Measurements from ENCODE around the gene ERCC2.
A peak's percentile ranks its signal among the peaks of the same experiment; 100 is the strongest.

ERCC2 gene

GRCh38 chr19:45380107-45380506 lies 9.7 kb upstream of the ERCC2 start:
- Mint-ChIP-seq H3K27me3 (peaks cover 9% of the 10 kb centered on the region), H3K4me3 (no peak overlapping the region), H3K36me3 (ENCODE audit: low read depth) (no peaks in the 10 kb centered on the region), H3K27ac (no peak overlapping the region), H3K9me3 (no peaks in the 10 kb centered on the region), H3K4me1 (no peaks in the 10 kb centered on the region)
- DNase-seq = no peak
- no peak for ATAC-seq

- Mint-ChIP-seq H3K4me3 (no peak overlapping the region), H3K4me1 (no peaks in the 10 kb centered on the region), H3K9me3 (no peaks in the 10 kb centered on the region), H3K27ac (no peak overlapping the region), H3K36me3 (ENCODE audit: low read depth) (no peaks in the 10 kb centered on the region), H3K27me3 (no peaks in the 10 kb centered on the region)
- DNase-seq = no peak
- ATAC-seq = no peak
These were observed 5.8 kb upstream of the ERCC2 start for GRCh38 chr19:45376045-45376724.

GRCh38 chr19:45368737-45369340 lies 1.5 kb downstream of the ERCC2 start:
- no peak overlapping the region for H3K27ac Mint-ChIP-seq
- H3K4me3 Mint-ChIP-seq = peak overlapping the region; percentile 55
- peaks cover 5% of the 10 kb centered on the region for H3K36me3 Mint-ChIP-seq (ENCODE audit: low read depth)

GRCh38 chr19:45368127-45368526 lies 2.2 kb downstream of the ERCC2 start:
- Mint-ChIP-seq H3K9me3 (no peaks in the 10 kb centered on the region), H3K36me3 (ENCODE audit: low read depth) (peaks cover 5% of the 10 kb centered on the region), H3K27ac (no peak overlapping the region), H3K4me3 (no peak overlapping the region), H3K27me3 (peaks cover 1% of the 10 kb centered on the region), H3K4me1 (peaks cover 21% of the 10 kb centered on the region)
- DNase-seq (no peak), ATAC-seq (no peak)

More at GRCh38 chr19:45368737-45369340, 1.5 kb downstream of the ERCC2 start:
- ATAC-seq (no peak), DNase-seq (no peak)
- H3K27me3 Mint-ChIP-seq = peaks cover 1% of the 10 kb centered on the region
- peaks cover 21% of the 10 kb centered on the region for H3K4me1 Mint-ChIP-seq
- no peaks in the 10 kb centered on the region for H3K9me3 Mint-ChIP-seq

GRCh38 chr19:45364696-45365095 lies 5.7 kb downstream of the ERCC2 start:
- DNase-seq (no peak), ATAC-seq (no peak)
- Mint-ChIP-seq H3K27ac (no peak overlapping the region), H3K27me3 (no peaks in the 10 kb centered on the region), H3K9me3 (no peaks in the 10 kb centered on the region), H3K4me1 (peaks cover 12% of the 10 kb centered on the region), H3K36me3 (ENCODE audit: low read depth) (peaks cover 5% of the 10 kb centered on the region), H3K4me3 (no peak overlapping the region)

- Mint-ChIP-seq H3K4me1 (peaks cover 7% of the 10 kb centered on the region), H3K36me3 (ENCODE audit: low read depth) (peaks cover 5% of the 10 kb centered on the region), H3K27me3 (no peaks in the 10 kb centered on the region), H3K4me3 (no peak overlapping the region), H3K9me3 (no peaks in the 10 kb centered on the region), H3K27ac (no peak overlapping the region)
- ATAC-seq = no peak
- no peak for DNase-seq
These were observed 6.4 kb downstream of the ERCC2 start for GRCh38 chr19:45363861-45364459.

GRCh38 chr19:45362291-45362690 lies 8.1 kb downstream of the ERCC2 start:
- H3K27me3 Mint-ChIP-seq = no peaks in the 10 kb centered on the region
- H3K36me3 Mint-ChIP-seq (ENCODE audit: low read depth) = peaks cover 3% of the 10 kb centered on the region
- H3K4me1 Mint-ChIP-seq = no peaks in the 10 kb centered on the region
- ATAC-seq (no peak), DNase-seq (no peak)
- H3K4me3 Mint-ChIP-seq = no peak overlapping the region
- H3K27ac Mint-ChIP-seq = no peak overlapping the region
- no peaks in the 10 kb centered on the region for H3K9me3 Mint-ChIP-seq

GRCh38 chr19:45361608-45362007 lies 8.8 kb downstream of the ERCC2 start:
- no peaks in the 10 kb centered on the region for H3K27me3 Mint-ChIP-seq
- no peak overlapping the region for H3K4me3 Mint-ChIP-seq
- no peak for DNase-seq
- H3K4me1 Mint-ChIP-seq = no peaks in the 10 kb centered on the region
- no peak overlapping the region for H3K27ac Mint-ChIP-seq
- no peaks in the 10 kb centered on the region for H3K9me3 Mint-ChIP-seq
- ATAC-seq = no peak
- peaks cover 5% of the 10 kb centered on the region for H3K36me3 Mint-ChIP-seq (ENCODE audit: low read depth)

GRCh38 chr19:45358213-45358792 lies 12.1 kb downstream of the ERCC2 start:
- Mint-ChIP-seq H3K4me1 (no peaks in the 10 kb centered on the region), H3K9me3 (no peaks in the 10 kb centered on the region), H3K27ac (no peak overlapping the region), H3K27me3 (no peaks in the 10 kb centered on the region), H3K4me3 (no peak overlapping the region), H3K36me3 (ENCODE audit: low read depth) (peaks cover 15% of the 10 kb centered on the region)
- DNase-seq (no peak), ATAC-seq (no peak)

- no peaks in the 10 kb centered on the region for H3K9me3 Mint-ChIP-seq
- H3K36me3 Mint-ChIP-seq (ENCODE audit: low read depth) = peaks cover 15% of the 10 kb centered on the region
- no peak overlapping the region for H3K27ac Mint-ChIP-seq
These were observed 13.0 kb downstream of the ERCC2 start for GRCh38 chr19:45357445-45357783.

GRCh38 chr19:45356760-45357444 lies 13.5 kb downstream of the ERCC2 start:
- H3K27me3 Mint-ChIP-seq = no peaks in the 10 kb centered on the region
- no peaks in the 10 kb centered on the region for H3K4me1 Mint-ChIP-seq
- peaks cover 15% of the 10 kb centered on the region for H3K36me3 Mint-ChIP-seq (ENCODE audit: low read depth)

More at GRCh38 chr19:45357445-45357783, 13.0 kb downstream of the ERCC2 start:
- Mint-ChIP-seq H3K4me3 (no peak overlapping the region), H3K27me3 (no peaks in the 10 kb centered on the region), H3K4me1 (no peaks in the 10 kb centered on the region)
- no peak for DNase-seq
- no peak for ATAC-seq

GRCh38 chr19:45355910-45356309 lies 14.5 kb downstream of the ERCC2 start:
- ATAC-seq (no peak), DNase-seq (no peak)
- no peaks in the 10 kb centered on the region for H3K9me3 Mint-ChIP-seq
- H3K27ac Mint-ChIP-seq = no peak overlapping the region
- H3K4me1 Mint-ChIP-seq = no peaks in the 10 kb centered on the region
- no peaks in the 10 kb centered on the region for H3K27me3 Mint-ChIP-seq
- peaks cover 13% of the 10 kb centered on the region for H3K36me3 Mint-ChIP-seq (ENCODE audit: low read depth)
- no peak overlapping the region for H3K4me3 Mint-ChIP-seq

More at GRCh38 chr19:45356760-45357444, 13.5 kb downstream of the ERCC2 start:
- Mint-ChIP-seq H3K27ac (no peak overlapping the region), H3K4me3 (no peak overlapping the region), H3K9me3 (no peaks in the 10 kb centered on the region)
- ATAC-seq = no peak
- DNase-seq = no peak

GRCh38 chr19:45355402-45355801 lies 15.0 kb downstream of the ERCC2 start:
- Mint-ChIP-seq H3K27ac (no peak overlapping the region), H3K4me1 (no peaks in the 10 kb centered on the region), H3K4me3 (no peak overlapping the region)

GRCh38 chr19:45354241-45354842 lies 16.0 kb downstream of the ERCC2 start:
- H3K36me3 Mint-ChIP-seq (ENCODE audit: low read depth) = peaks cover 13% of the 10 kb centered on the region
- no peak overlapping the region for H3K27ac Mint-ChIP-seq
- no peaks in the 10 kb centered on the region for H3K9me3 Mint-ChIP-seq
- DNase-seq (no peak), ATAC-seq (no peak)
- no peaks in the 10 kb centered on the region for H3K4me1 Mint-ChIP-seq
- no peaks in the 10 kb centered on the region for H3K27me3 Mint-ChIP-seq
- no peak overlapping the region for H3K4me3 Mint-ChIP-seq

More at GRCh38 chr19:45355402-45355801, 15.0 kb downstream of the ERCC2 start:
- no peak for DNase-seq
- ATAC-seq = no peak
- H3K27me3 Mint-ChIP-seq = no peaks in the 10 kb centered on the region
- peaks cover 13% of the 10 kb centered on the region for H3K36me3 Mint-ChIP-seq (ENCODE audit: low read depth)
- no peaks in the 10 kb centered on the region for H3K9me3 Mint-ChIP-seq
